A673 (cell line): ENCODE measurements around the gene IL21. TPM values are rescaled to one million over a fixed set of nuclear protein-coding genes. Genes with fewer than 3 reads are reported as not detected.
A peak's percentile ranks its signal among the peaks of the same experiment; 100 is the strongest.

Experiments used
- BruUV-seq: library from RNA; stranded (reverse); fragments of 400-500 nt; replicated peaks from 2 replicates; lab custom pipeline; 2021; lab: Mats Ljungman, UMichigan
- CTCF ChIA-PET: fragments of 300-600 bp; sonication (Branson Sonifier 250); formaldehyde crosslinking; loops from one replicate; lab custom pipeline; 2022; ENCODE audit warnings: antibody characterized with exemption; lab: Charles Lee
- POLR2A ChIA-PET: fragments of 300-600 bp; sonication (Branson Sonifier 250); formaldehyde crosslinking; loops from one replicate; lab custom pipeline; 2022; ENCODE audit warnings: antibody characterized with exemption; ENCODE audit not compliant: low non-redundant PET; lab: Charles Lee
- DNase-seq: peaks from one replicate; pipeline ENCODE4 v3.0.0-alpha.2; 2015; ENCODE audit warnings: low spot score
- H3K27ac ChIP-seq: fragments of 200-600 bp; sonication (generic); 2 replicates; pipeline ENCODE4 v1.5.1; 2016; ENCODE audit warnings: mixed run types, low read depth, mild to moderate bottlenecking, mixed read lengths, antibody characterized with exemption, low read length; ENCODE audit not compliant: poor library complexity, severe bottlenecking
- H3K27me3 ChIP-seq: fragments of 200-600 bp; sonication (generic); replicated peaks from 2 replicates; pipeline ENCODE4 v1.6.1; 2017; ENCODE audit warnings: mixed run types, low read depth, mild to moderate bottlenecking, mixed read lengths, antibody characterized with exemption, low read length; ENCODE audit not compliant: insufficient read depth, poor library complexity
- H3K36me3 ChIP-seq: fragments of 200-600 bp; sonication (generic); 2 replicates; pipeline ENCODE4 v1.6.1; 2016; ENCODE audit warnings: mixed run types, mild to moderate bottlenecking, mixed read lengths, antibody characterized with exemption, low read length; ENCODE audit not compliant: insufficient read depth, poor library complexity, severe bottlenecking
- H3K4me1 ChIP-seq: fragments of 200-600 bp; sonication (generic); 2 replicates; pipeline ENCODE4 v1.6.1; 2017; ENCODE audit warnings: mixed run types, mild to moderate bottlenecking, mixed read lengths, antibody characterized with exemption, low read length; ENCODE audit not compliant: insufficient read depth, poor library complexity, severe bottlenecking
- H3K4me3 ChIP-seq: fragments of 200-600 bp; sonication (generic); 2 replicates; pipeline ENCODE4 v1.5.1; 2016; ENCODE audit warnings: low read depth, mixed run types, mild to moderate bottlenecking, mixed read lengths, low read length; ENCODE audit not compliant: poor library complexity, severe bottlenecking
- H3K9me3 ChIP-seq: fragments of 200-600 bp; sonication (generic); 2 replicates; pipeline ENCODE4 v1.6.1; 2016; ENCODE audit warnings: mixed run types, low read depth, mild to moderate bottlenecking, mixed read lengths, antibody characterized with exemption, low read length; ENCODE audit not compliant: poor library complexity, severe bottlenecking
- EZH2 ChIP-seq: fragments of 200-600 bp; sonication (generic); IDR thresholded peaks from 2 replicates; pipeline ENCODE4 v1.6.1; 2017; ENCODE audit warnings: borderline replicate concordance, low read depth, mild to moderate bottlenecking, mixed read lengths, antibody characterized with exemption, low read length; ENCODE audit not compliant: poor library complexity, severe bottlenecking
- intact Hi-C: fragments of 100-400 bp; cut with micrococcal nuclease; formaldehyde crosslinking; loops from one replicate; pipeline ENCODE4 v1.10.0; 2022; ENCODE audit not compliant: unreplicated experiment
- total RNA-seq: library from RNA; stranded (reverse); gene quantifications from 2 replicates; pipeline ENCODE4 v1.2.3, GENCODE V29; 2021
- TF ChIP-seq, protein P1 (sequence below): fragments of 300-800, 200-600 bp; sonication (generic); conservative IDR thresholded peaks from 2 replicates; pipeline ENCODE4 v1.5.1; 2017; ENCODE audit warnings: low read depth, mild to moderate bottlenecking, antibody characterized with exemption, low read length, moderate library complexity, mixed read lengths

IL21 gene
- total RNA-seq, 1 experiment from 2014 or later = not detected

DNA sequence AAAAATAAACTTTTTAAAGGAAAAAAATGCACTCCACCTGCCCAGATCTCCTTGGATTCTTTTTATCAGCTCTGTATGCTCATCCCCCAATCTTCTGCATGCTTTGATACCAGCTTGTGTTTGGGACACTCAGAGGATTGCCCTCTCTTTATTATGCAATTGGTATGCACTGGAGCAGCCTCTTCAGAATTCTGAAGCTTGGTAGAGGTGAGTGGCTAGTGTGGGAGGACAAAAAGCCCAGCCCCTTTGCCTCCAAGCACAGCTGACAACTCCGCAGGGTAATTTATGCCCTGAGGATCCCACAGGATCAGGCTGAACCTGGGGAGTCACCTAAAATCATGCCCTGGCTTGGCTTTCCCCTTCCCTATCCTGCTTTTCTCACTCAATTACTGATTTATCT, 16.7 kb downstream of the IL21 start:
- CTCF ChIA-PET = interaction anchor here (0.7 kb wide), 1 partner anchor 113 kb away, joined by 4 read pairs; no protein-coding TSS in a partner anchor
- Histone ChIP-seq H3K36me3 (no peaks in the 10 kb centered on the region), H3K27me3 (no peaks in the 10 kb centered on the region), H3K27ac (no peak overlapping the region), H3K4me3 (no peak overlapping the region), H3K9me3 (no peaks in the 10 kb centered on the region), H3K4me1 (peaks cover 3% of the 10 kb centered on the region)
- no peak for DNase-seq
- intact Hi-C loops = loop anchor here (5.0 to 10.0 kb wide), 3 partner anchors 318 to 1661 kb away; partner anchors contain the start of gene NUDT6
- no peak for TF ChIP-seq EZH2
- TF ChIP-seq, protein P1, sequence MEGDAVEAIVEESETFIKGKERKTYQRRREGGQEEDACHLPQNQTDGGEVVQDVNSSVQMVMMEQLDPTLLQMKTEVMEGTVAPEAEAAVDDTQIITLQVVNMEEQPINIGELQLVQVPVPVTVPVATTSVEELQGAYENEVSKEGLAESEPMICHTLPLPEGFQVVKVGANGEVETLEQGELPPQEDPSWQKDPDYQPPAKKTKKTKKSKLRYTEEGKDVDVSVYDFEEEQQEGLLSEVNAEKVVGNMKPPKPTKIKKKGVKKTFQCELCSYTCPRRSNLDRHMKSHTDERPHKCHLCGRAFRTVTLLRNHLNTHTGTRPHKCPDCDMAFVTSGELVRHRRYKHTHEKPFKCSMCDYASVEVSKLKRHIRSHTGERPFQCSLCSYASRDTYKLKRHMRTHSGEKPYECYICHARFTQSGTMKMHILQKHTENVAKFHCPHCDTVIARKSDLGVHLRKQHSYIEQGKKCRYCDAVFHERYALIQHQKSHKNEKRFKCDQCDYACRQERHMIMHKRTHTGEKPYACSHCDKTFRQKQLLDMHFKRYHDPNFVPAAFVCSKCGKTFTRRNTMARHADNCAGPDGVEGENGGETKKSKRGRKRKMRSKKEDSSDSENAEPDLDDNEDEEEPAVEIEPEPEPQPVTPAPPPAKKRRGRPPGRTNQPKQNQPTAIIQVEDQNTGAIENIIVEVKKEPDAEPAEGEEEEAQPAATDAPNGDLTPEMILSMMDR = no peak
- POLR2A ChIA-PET = no interaction called here
- BruUV-seq = no TSS peak

DNA sequence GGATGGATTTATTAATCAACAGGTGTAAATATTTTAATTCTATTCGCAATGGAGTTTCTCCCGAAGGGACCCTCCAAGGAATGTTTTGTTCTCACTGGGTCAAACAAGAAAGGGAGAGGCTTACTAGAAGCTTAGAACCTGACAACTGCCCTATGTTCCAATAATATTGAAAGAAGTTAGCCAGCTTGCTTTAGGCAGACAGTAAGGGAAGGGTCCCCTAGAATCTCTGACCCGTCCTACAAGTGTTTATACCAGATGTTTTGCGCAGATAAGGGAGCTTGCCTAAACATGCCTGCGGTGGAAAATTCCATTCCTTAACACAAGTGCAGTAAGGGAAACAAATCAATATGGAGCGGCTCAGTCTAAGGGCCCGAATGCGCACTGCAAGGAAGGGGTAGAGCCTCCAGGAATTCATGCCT, 17.7 kb downstream of the IL21 start:
- H3K36me3 ChIP-seq = no peaks in the 10 kb centered on the region
- no peak overlapping the region for H3K27ac ChIP-seq
- intact Hi-C loops = loop anchor here (2.0 to 10.0 kb wide), 4 partner anchors 114 to 1662 kb away; partner anchors contain the start of gene NUDT6
- H3K27me3 ChIP-seq = no peaks in the 10 kb centered on the region
- no peak for TF ChIP-seq EZH2
- TF ChIP-seq, protein P1 = no peak
- H3K9me3 ChIP-seq = no peaks in the 10 kb centered on the region
- peaks cover 3% of the 10 kb centered on the region for H3K4me1 ChIP-seq
- CTCF ChIA-PET = interaction anchor here (1.3 kb wide), 1 partner anchor 114 kb away, joined by 4 read pairs; no protein-coding TSS in a partner anchor
- BruUV-seq = no TSS peak
- H3K4me3 ChIP-seq = no peak overlapping the region
- DNase-seq = no peak
- POLR2A ChIA-PET = no interaction called here

DNA sequence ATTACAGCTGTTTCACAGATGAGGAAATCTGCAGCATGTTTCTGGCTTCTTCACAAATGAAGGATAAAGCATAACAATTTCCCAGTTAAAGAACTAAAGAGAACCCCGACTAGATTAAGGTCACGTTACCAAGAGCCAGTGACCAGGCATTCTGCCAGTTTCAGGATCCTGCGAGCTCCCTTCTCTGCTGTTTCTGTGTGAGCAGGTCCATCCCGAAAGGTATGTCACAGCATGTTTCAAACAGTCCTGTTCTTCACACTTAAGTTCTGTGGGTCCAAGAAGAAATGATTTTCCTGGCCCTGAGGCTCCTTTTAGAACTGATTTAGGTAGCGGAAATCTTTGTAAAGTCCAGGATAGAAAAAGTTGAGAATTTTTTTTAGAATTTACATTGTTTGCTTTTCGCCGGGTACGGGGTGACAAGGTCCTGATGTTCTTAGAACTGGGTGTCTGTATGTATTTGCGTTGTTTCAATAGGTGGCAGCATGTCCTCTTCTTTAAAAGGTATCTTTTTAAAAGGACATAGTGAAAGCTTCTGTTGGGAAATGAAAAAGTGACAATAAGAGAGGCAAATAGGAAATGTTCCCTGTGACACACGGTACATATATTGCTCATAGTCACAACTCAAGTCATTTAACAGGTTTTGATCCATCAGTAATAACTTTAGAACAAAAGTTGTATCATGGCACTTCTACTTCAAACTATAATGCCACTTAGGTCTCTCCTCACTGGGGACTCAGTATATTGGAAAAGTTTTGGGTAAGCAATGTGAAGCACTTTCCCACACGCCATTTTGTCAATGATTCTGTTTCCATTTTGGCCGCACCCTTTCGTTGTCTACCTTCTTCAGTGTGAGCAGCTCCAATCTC, 18.4 kb downstream of the IL21 start:
- Histone ChIP-seq H3K27ac (no peak overlapping the region), H3K27me3 (no peaks in the 10 kb centered on the region), H3K36me3 (no peaks in the 10 kb centered on the region), H3K4me1 (peaks cover 3% of the 10 kb centered on the region), H3K9me3 (no peaks in the 10 kb centered on the region), H3K4me3 (no peak overlapping the region)
- ChIA-PET CTCF (interaction anchor here (0.9 to 1.3 kb wide), 3 partner anchors 114 to 312 kb away, joined by 3 to 4 read pairs (median 4); no protein-coding TSS in a partner anchor), POLR2A (no interaction called here)
- no TSS peak for BruUV-seq
- intact Hi-C loops = loop anchor here (2.0 to 10.0 kb wide), 4 partner anchors 114 to 1662 kb away; partner anchors contain the start of gene NUDT6
- no peak for TF ChIP-seq EZH2
- TF ChIP-seq, protein P1 = peak; percentile 58
- peak; percentile 64 for DNase-seq
